Neural cell (in vitro differentiated cells): Measurements from ENCODE around the gene MRPS27. TPM values are rescaled to one million over a fixed set of nuclear protein-coding genes. Genes with fewer than 3 reads are reported as not detected.

Experiments used
- H2AFZ ChIP-seq: fragments of 200-600, 300-800 bp; sonication (generic), shearing (Covaris generic); 2 replicates; pipeline ENCODE4 v1.6.0; 2014; ENCODE audit warnings: low read depth, mild to moderate bottlenecking, antibody characterized with exemption, low read length, moderate library complexity
- H3F3A ChIP-seq: fragments of 200-600 bp; shearing (Covaris generic); 2 replicates; pipeline ENCODE4 v1.6.1; 2016; ENCODE audit warnings: mild to moderate bottlenecking, moderate library complexity, mixed read lengths, antibody characterized with exemption, low read length; ENCODE audit not compliant: insufficient read depth, poor library complexity, severe bottlenecking
- H3K27ac ChIP-seq: fragments of 200-600, 300-800 bp; sonication (generic), shearing (Covaris generic); 2 replicates; pipeline ENCODE4 v1.5.1; 2014; ENCODE audit warnings: mild to moderate bottlenecking, low read length, moderate library complexity
- H3K27me3 ChIP-seq: fragments of 300-800, 200-600 bp; sonication (generic), shearing (Covaris generic); 2 replicates; pipeline ENCODE4 v1.6.0; 2014; ENCODE audit warnings: mild to moderate bottlenecking, low read depth, low read length, moderate library complexity; ENCODE audit not compliant: insufficient read depth
- H3K36me3 ChIP-seq: fragments of 300-800, 200-600 bp; sonication (generic), shearing (Covaris generic); 2 replicates; pipeline ENCODE4 v1.5.1; 2014; ENCODE audit warnings: mild to moderate bottlenecking, antibody characterized with exemption, low read length, moderate library complexity; ENCODE audit not compliant: insufficient read depth
- H3K4me2 ChIP-seq: fragments of 300-800, 200-600 bp; sonication (generic), shearing (Covaris generic); 2 replicates; pipeline ENCODE4 v1.6.0; 2014; ENCODE audit warnings: mild to moderate bottlenecking, low read length
- H3K4me3 ChIP-seq: fragments of 300-800, 200-600 bp; sonication (generic), shearing (Covaris generic); 2 replicates; pipeline ENCODE4 v1.5.1; 2014; ENCODE audit warnings: mild to moderate bottlenecking, low read length, moderate library complexity
- H3K79me2 ChIP-seq: fragments of 200-600 bp; shearing (Covaris generic); replicated peaks from 2 replicates; pipeline ENCODE4 v1.6.0; 2014; ENCODE audit warnings: mild to moderate bottlenecking, low read length, moderate library complexity; ENCODE audit not compliant: insufficient read depth
- H3K9ac ChIP-seq: fragments of 300-800, 200-600 bp; sonication (generic), shearing (Covaris generic); 2 replicates; pipeline ENCODE4 v1.6.1; 2016; ENCODE audit warnings: mild to moderate bottlenecking, low read length, mixed read lengths
- H3K9me2 ChIP-seq: fragments of 200-600 bp; shearing (Covaris generic); 2 replicates; pipeline ENCODE4 v1.6.1; 2016; ENCODE audit warnings: mild to moderate bottlenecking, low read length, mixed read lengths; ENCODE audit not compliant: insufficient read depth
- H3K9me3 ChIP-seq: fragments of 200-600, 300-800 bp; sonication (generic), shearing (Covaris generic); 2 replicates; pipeline ENCODE4 v1.6.1; 2016; ENCODE audit warnings: mild to moderate bottlenecking, mixed run types, low read length, moderate library complexity, mixed read lengths
- H4K20me1 ChIP-seq: fragments of 200-600 bp; shearing (Covaris generic); 2 replicates; pipeline ENCODE4 v1.6.1; 2016; ENCODE audit warnings: mild to moderate bottlenecking, mixed run types; ENCODE audit not compliant: insufficient read depth
- CTCF ChIP-seq: fragments of 450-650 bp; IDR thresholded peaks from 2 replicates; pipeline ENCODE4 v1.5.1; 2014; ENCODE audit warnings: antibody characterized with exemption, mild to moderate bottlenecking, moderate library complexity; ENCODE audit not compliant: poor library complexity, severe bottlenecking
- EP300 ChIP-seq: fragments of 450-650 bp; conservative IDR thresholded peaks from 2 replicates; pipeline ENCODE4 v1.6.1; 2014; ENCODE audit warnings: antibody characterized with exemption, mild to moderate bottlenecking, moderate library complexity; ENCODE audit not compliant: poor library complexity, severe bottlenecking
- EZH2 ChIP-seq: fragments of 200-600, 300-800 bp; shearing (Covaris generic), sonication (generic); IDR thresholded peaks from 2 replicates; pipeline ENCODE4 v1.6.1; 2014; ENCODE audit warnings: antibody characterized with exemption, low read length, borderline replicate concordance, mild to moderate bottlenecking; ENCODE audit not compliant: insufficient read depth, poor library complexity, severe bottlenecking
- MXI1 ChIP-seq: fragments of 450-650 bp; conservative IDR thresholded peaks from 2 replicates; pipeline ENCODE4 v1.6.1; 2014; ENCODE audit warnings: antibody characterized with exemption, mild to moderate bottlenecking; ENCODE audit not compliant: poor library complexity, severe bottlenecking
- POLR2AphosphoS5 ChIP-seq: IDR thresholded peaks from 2 replicates; pipeline ENCODE4 v1.6.1; 2012
- RAD21 ChIP-seq: fragments of 450-650 bp; conservative IDR thresholded peaks from 2 replicates; pipeline ENCODE4 v1.6.1; 2014; ENCODE audit warnings: antibody characterized with exemption, mild to moderate bottlenecking, moderate library complexity
- REST ChIP-seq: IDR thresholded peaks from 2 replicates; pipeline ENCODE4 v1.6.1; 2012; ENCODE audit warnings: borderline replicate concordance
- SMC3 ChIP-seq: fragments of 450-650 bp; conservative IDR thresholded peaks from 2 replicates; pipeline ENCODE4 v1.6.1; 2014; ENCODE audit warnings: antibody characterized with exemption, mild to moderate bottlenecking, moderate library complexity; ENCODE audit not compliant: poor library complexity
- TAF1 ChIP-seq: IDR thresholded peaks from 2 replicates; pipeline ENCODE4 v1.6.1; 2012; ENCODE audit warnings: low read depth
- polyA plus RNA-seq: library from polyadenylated mRNA; depleted of rRNA; stranded (reverse); fragments of >200 nt; gene quantifications from 2 replicates; pipeline ENCODE4 v1.2.3, GENCODE V29; 2014

The MRPS27 gene
- polyA plus RNA-seq, 1 donor from 2014 or later, result 36.7 TPM

GRCh38 chr5:72252574-72253155, 67.4 kb downstream of the MRPS27 start:
- Histone ChIP-seq H2AFZ (no peak overlapping the region), H3K36me3 (no peaks in the 10 kb centered on the region), H3K27ac (no peak overlapping the region), H3K9me2 (no peaks in the 10 kb centered on the region), H3F3A (no peaks in the 10 kb centered on the region), H3K79me2 (no peaks in the 10 kb centered on the region), H3K27me3 (no peaks in the 10 kb centered on the region), H3K9ac (no peak overlapping the region), H4K20me1 (no peaks in the 10 kb centered on the region), H3K9me3 (no peaks in the 10 kb centered on the region), H3K4me2 (no peak overlapping the region), H3K4me3 (no peak overlapping the region)
- no peak for TF ChIP-seq EZH2
- no peak for TF ChIP-seq REST
- TF ChIP-seq MXI1, result no peak
- TF ChIP-seq EP300, result no peak
- TF ChIP-seq SMC3, result no peak
- TF ChIP-seq TAF1, result no peak
- no peak for TF ChIP-seq RAD21
- TF ChIP-seq CTCF, result no peak
- no peak for TF ChIP-seq POLR2AphosphoS5

GRCh38 chr5:72252008-72252407, 68.0 kb downstream of the MRPS27 start:
- no peaks in the 10 kb centered on the region for H3K79me2 ChIP-seq
- no peaks in the 10 kb centered on the region for H3K27me3 ChIP-seq
- no peak for TF ChIP-seq RAD21
- no peak for TF ChIP-seq POLR2AphosphoS5
- no peak for TF ChIP-seq CTCF
- TF ChIP-seq TAF1, result no peak
- no peak for TF ChIP-seq SMC3
- TF ChIP-seq MXI1, result no peak
- no peak for TF ChIP-seq EZH2
- TF ChIP-seq REST, result no peak
- no peak overlapping the region for H2AFZ ChIP-seq
- H3K4me2 ChIP-seq, result no peak overlapping the region
- no peaks in the 10 kb centered on the region for H3K36me3 ChIP-seq
- no peak overlapping the region for H3K4me3 ChIP-seq
- H4K20me1 ChIP-seq, result no peaks in the 10 kb centered on the region
- H3K9me3 ChIP-seq, result no peaks in the 10 kb centered on the region
- H3K27ac ChIP-seq, result no peak overlapping the region
- no peaks in the 10 kb centered on the region for H3K9me2 ChIP-seq
- no peak overlapping the region for H3K9ac ChIP-seq
- no peaks in the 10 kb centered on the region for H3F3A ChIP-seq
